ENCODE results near the gene SHLD1.

SHLD1 gene

GRCh38 chr20:5835871-5836270 lies 85.7 kb downstream of the SHLD1 start (continued):
- TF ChIP-seq, protein P1, sequence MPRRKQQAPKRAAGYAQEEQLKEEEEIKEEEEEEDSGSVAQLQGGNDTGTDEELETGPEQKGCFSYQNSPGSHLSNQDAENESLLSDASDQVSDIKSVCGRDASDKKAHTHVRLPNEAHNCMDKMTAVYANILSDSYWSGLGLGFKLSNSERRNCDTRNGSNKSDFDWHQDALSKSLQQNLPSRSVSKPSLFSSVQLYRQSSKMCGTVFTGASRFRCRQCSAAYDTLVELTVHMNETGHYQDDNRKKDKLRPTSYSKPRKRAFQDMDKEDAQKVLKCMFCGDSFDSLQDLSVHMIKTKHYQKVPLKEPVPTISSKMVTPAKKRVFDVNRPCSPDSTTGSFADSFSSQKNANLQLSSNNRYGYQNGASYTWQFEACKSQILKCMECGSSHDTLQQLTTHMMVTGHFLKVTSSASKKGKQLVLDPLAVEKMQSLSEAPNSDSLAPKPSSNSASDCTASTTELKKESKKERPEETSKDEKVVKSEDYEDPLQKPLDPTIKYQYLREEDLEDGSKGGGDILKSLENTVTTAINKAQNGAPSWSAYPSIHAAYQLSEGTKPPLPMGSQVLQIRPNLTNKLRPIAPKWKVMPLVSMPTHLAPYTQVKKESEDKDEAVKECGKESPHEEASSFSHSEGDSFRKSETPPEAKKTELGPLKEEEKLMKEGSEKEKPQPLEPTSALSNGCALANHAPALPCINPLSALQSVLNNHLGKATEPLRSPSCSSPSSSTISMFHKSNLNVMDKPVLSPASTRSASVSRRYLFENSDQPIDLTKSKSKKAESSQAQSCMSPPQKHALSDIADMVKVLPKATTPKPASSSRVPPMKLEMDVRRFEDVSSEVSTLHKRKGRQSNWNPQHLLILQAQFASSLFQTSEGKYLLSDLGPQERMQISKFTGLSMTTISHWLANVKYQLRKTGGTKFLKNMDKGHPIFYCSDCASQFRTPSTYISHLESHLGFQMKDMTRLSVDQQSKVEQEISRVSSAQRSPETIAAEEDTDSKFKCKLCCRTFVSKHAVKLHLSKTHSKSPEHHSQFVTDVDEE (CRISPR knock-in tag; IDR thresholded peaks at IDR 0.05), result no peak
- TF ChIP-seq ZNF70 (CRISPR knock-in tag; IDR thresholded peaks at IDR 0.05) (no peak), ZNF565 (CRISPR knock-in tag; conservative IDR thresholded peaks at IDR 0.05; ENCODE audit: low read depth) (no peak), OSR1 (CRISPR knock-in tag; IDR thresholded peaks at IDR 0.05) (no peak), ESRRG (CRISPR knock-in tag; IDR thresholded peaks at IDR 0.05) (no peak)

DNA sequence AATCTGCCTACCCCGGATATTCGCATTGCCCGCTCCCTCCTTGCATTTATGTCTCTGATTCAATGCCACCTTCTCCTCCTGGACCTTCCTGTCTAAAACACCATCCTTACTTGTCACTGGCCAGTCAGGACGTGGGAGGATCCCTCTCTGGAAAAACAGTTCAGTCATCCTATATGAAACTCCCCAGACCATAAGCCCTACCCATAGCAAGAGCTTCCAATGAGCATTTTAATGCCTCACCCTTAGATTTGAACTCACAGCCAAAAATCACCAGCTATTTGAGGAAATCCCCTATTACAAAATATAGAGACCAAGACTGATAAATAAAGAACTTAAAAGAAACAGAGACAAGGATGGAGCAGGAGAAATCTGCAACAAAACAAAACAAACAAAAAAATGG lies 86.4 kb downstream of the SHLD1 start:
- ATAC-seq, result no peak
- TF ChIP-seq CREB5 (CRISPR knock-in tag; IDR thresholded peaks at IDR 0.05; ENCODE audit: low read depth), result no peak
- TF ChIP-seq ESRRG (CRISPR knock-in tag; IDR thresholded peaks at IDR 0.05), result no peak
- TF ChIP-seq, protein P2, sequence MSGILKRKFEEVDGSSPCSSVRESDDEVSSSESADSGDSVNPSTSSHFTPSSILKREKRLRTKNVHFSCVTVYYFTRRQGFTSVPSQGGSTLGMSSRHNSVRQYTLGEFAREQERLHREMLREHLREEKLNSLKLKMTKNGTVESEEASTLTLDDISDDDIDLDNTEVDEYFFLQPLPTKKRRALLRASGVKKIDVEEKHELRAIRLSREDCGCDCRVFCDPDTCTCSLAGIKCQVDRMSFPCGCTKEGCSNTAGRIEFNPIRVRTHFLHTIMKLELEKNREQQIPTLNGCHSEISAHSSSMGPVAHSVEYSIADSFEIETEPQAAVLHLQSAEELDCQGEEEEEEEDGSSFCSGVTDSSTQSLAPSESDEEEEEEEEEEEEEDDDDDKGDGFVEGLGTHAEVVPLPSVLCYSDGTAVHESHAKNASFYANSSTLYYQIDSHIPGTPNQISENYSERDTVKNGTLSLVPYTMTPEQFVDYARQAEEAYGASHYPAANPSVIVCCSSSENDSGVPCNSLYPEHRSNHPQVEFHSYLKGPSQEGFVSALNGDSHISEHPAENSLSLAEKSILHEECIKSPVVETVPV (CRISPR knock-in tag; IDR thresholded peaks at IDR 0.05), result no peak
- TF ChIP-seq PPARA (CRISPR knock-in tag; IDR thresholded peaks at IDR 0.05; ENCODE audit: borderline replicate concordance), result no peak
- no peak for TF ChIP-seq TOX (CRISPR knock-in tag; IDR thresholded peaks at IDR 0.05; ENCODE audit: borderline replicate concordance)
- TF ChIP-seq ZNF70 (CRISPR knock-in tag; IDR thresholded peaks at IDR 0.05), result no peak
- TF ChIP-seq ZNF565 (CRISPR knock-in tag; conservative IDR thresholded peaks at IDR 0.05; ENCODE audit: low read depth), result no peak

DNA sequence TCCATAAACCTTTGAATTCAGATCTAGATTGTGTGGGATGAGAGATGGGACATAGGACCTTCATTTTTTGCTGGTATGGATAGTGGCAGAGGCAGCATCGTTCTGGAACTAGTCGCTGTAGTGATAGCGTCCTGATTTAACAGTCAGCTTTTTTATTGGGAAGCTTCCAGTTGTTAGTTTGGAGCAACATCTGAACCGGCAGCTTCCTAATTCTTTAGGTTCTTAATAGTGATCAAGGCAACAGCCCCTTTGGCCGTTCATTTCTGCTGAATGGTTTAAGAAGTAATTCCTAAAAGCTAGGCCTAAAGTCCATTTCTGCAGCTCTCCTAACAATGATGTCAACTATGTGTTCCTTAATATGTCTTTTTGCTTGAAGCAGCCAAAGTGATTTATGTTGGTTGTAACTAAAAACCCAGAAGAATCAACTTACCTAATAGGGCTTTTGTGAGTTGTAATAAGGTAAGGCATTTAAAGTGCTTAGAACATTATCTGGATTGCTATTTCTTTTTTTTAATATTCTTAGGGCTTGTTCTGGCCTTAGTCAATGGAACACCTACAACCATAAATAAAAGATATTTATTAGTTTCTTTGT lies 90.3 kb downstream of the SHLD1 start:
- no peak for TF ChIP-seq ISL1 (CRISPR knock-in tag; IDR thresholded peaks at IDR 0.05)
- TF ChIP-seq, protein P1 (CRISPR knock-in tag; IDR thresholded peaks at IDR 0.05), result no peak
- TF ChIP-seq, protein P3, sequence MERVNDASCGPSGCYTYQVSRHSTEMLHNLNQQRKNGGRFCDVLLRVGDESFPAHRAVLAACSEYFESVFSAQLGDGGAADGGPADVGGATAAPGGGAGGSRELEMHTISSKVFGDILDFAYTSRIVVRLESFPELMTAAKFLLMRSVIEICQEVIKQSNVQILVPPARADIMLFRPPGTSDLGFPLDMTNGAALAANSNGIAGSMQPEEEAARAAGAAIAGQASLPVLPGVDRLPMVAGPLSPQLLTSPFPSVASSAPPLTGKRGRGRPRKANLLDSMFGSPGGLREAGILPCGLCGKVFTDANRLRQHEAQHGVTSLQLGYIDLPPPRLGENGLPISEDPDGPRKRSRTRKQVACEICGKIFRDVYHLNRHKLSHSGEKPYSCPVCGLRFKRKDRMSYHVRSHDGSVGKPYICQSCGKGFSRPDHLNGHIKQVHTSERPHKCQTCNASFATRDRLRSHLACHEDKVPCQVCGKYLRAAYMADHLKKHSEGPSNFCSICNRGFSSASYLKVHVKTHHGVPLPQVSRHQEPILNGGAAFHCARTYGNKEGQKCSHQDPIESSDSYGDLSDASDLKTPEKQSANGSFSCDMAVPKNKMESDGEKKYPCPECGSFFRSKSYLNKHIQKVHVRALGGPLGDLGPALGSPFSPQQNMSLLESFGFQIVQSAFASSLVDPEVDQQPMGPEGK (CRISPR knock-in tag; IDR thresholded peaks at IDR 0.05; ENCODE audit: borderline replicate concordance), result no peak
- no peak for TF ChIP-seq ARNTL (CRISPR knock-in tag; IDR thresholded peaks at IDR 0.05; ENCODE audit: borderline replicate concordance, low read depth)
- TF ChIP-seq ZNF565 (CRISPR knock-in tag; conservative IDR thresholded peaks at IDR 0.05; ENCODE audit: low read depth), result no peak
- TF ChIP-seq ZNF8 (CRISPR knock-in tag; IDR thresholded peaks at IDR 0.05), result no peak
- TF ChIP-seq, protein P2 (CRISPR knock-in tag; IDR thresholded peaks at IDR 0.05), result no peak
- no peak for TF ChIP-seq ZC3H10 (CRISPR knock-in tag; IDR thresholded peaks at IDR 0.05)
- TF ChIP-seq SNAI2 (CRISPR knock-in tag; IDR thresholded peaks at IDR 0.05), result no peak
- TF ChIP-seq TCF4 (CRISPR knock-in tag; IDR thresholded peaks at IDR 0.05; ENCODE audit: borderline replicate concordance), result no peak
- no peak for TF ChIP-seq OSR1 (CRISPR knock-in tag; IDR thresholded peaks at IDR 0.05)
- no peak for ATAC-seq
